GM23338 (cell line): Measurements from ENCODE around the gene MUC5B.
"Not testable (repeated sequence)": the region's sequence is repeated elsewhere in the genome, so short reads cannot be mapped to it uniquely, and the experiment has no call there.

Experiments
- CREB1 ChIP-seq: fragments of 250-450 bp; sonication (Bioruptor Pico); IDR thresholded peaks from 2 replicates; pipeline ENCODE4 v1.5.0; 2020; ENCODE audit warnings: low read depth, mild to moderate bottlenecking, moderate library complexity
- EZH2 ChIP-seq: fragments of 200-600 bp; sonication (generic); IDR thresholded peaks from one replicate; pipeline ENCODE4 v1.8.0; 2017; ENCODE audit warnings: antibody characterized with exemption, mild to moderate bottlenecking, low read depth; ENCODE audit not compliant: unreplicated experiment
- EZH2phosphoT487 ChIP-seq: fragments of 200-600 bp; sonication (generic); IDR thresholded peaks from one replicate; pipeline ENCODE4 v1.8.1; 2018; ENCODE audit warnings: antibody characterized with exemption; ENCODE audit not compliant: unreplicated experiment
- JUNB ChIP-seq: IDR thresholded peaks from one replicate; pipeline ENCODE4 v1.6.1; 2016; ENCODE audit warnings: antibody characterized with exemption; ENCODE audit not compliant: unreplicated experiment
- NANOG ChIP-seq: IDR thresholded peaks from 2 replicates; pipeline ENCODE4 v1.6.1; 2016; ENCODE audit warnings: antibody characterized with exemption, borderline replicate concordance
- POLR2AphosphoS5 ChIP-seq: IDR thresholded peaks from 2 replicates; pipeline ENCODE4 v1.6.1; 2016; ENCODE audit warnings: antibody characterized with exemption, low read depth
- STAT1 ChIP-seq: IDR thresholded peaks from one replicate; pipeline ENCODE4 v1.6.1; 2016; ENCODE audit warnings: antibody characterized with exemption; ENCODE audit not compliant: unreplicated experiment
- ZNF114 ChIP-seq: fragments of 250-450 bp; sonication (Bioruptor Pico); IDR thresholded peaks from 2 replicates; pipeline ENCODE4 v1.5.0; 2020; ENCODE audit warnings: mild to moderate bottlenecking, moderate library complexity
- ZNF331 ChIP-seq: fragments of 250-450 bp; sonication (Bioruptor Pico); IDR thresholded peaks from 2 replicates; pipeline ENCODE4 v1.5.0; 2020; ENCODE audit warnings: low read depth, mild to moderate bottlenecking, moderate library complexity
- TF ChIP-seq, protein P1 (sequence below), 2 experiments: fragments of 200-600 bp in 1 of 2; sonication (generic) in 1 of 2; conservative IDR thresholded peaks; 2 replicates each; pipeline versions ENCODE4 v1.5.1 to v1.6.1; 2016 to 2017; ENCODE audit warnings: antibody characterized with exemption in 2 of 2, low read depth in 2 of 2, mild to moderate bottlenecking in 2 of 2, moderate library complexity in 1 of 2
- TF ChIP-seq, protein P2 (sequence below): IDR thresholded peaks from one replicate; pipeline ENCODE4 v1.6.1; 2018; ENCODE audit warnings: antibody characterized with exemption; ENCODE audit not compliant: unreplicated experiment
- TF ChIP-seq, protein P3 (sequence below): IDR thresholded peaks from 2 replicates; pipeline ENCODE4 v1.6.1; 2016; ENCODE audit warnings: antibody characterized with exemption
- TF ChIP-seq, protein P4 (sequence below): fragments of 250-450 bp; sonication (Bioruptor Pico); IDR thresholded peaks from 2 replicates; pipeline ENCODE4 v1.5.0; 2020; ENCODE audit warnings: mild to moderate bottlenecking, moderate library complexity

DNA sequence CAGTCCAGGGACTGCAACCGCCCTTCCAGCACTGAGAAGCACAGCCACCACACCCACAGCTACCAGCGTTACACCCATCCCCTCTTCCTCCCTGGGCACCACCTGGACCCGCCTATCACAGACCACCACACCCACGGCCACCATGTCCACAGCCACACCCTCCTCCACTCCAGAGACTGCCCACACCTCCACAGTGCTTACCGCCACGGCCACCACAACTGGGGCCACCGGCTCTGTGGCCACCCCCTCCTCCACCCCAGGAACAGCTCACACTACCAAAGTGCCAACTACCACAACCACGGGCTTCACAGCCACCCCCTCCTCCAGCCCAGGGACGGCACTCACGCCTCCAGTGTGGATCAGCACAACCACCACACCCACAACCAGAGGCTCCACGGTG lies 19.9 kb downstream of the MUC5B start:
- TF ChIP-seq, protein P1, sequence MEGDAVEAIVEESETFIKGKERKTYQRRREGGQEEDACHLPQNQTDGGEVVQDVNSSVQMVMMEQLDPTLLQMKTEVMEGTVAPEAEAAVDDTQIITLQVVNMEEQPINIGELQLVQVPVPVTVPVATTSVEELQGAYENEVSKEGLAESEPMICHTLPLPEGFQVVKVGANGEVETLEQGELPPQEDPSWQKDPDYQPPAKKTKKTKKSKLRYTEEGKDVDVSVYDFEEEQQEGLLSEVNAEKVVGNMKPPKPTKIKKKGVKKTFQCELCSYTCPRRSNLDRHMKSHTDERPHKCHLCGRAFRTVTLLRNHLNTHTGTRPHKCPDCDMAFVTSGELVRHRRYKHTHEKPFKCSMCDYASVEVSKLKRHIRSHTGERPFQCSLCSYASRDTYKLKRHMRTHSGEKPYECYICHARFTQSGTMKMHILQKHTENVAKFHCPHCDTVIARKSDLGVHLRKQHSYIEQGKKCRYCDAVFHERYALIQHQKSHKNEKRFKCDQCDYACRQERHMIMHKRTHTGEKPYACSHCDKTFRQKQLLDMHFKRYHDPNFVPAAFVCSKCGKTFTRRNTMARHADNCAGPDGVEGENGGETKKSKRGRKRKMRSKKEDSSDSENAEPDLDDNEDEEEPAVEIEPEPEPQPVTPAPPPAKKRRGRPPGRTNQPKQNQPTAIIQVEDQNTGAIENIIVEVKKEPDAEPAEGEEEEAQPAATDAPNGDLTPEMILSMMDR (conservative IDR thresholded peaks at IDR 0.05; ENCODE audit: low read depth in 2 of 2): not testable (repeated sequence)
- TF ChIP-seq POLR2AphosphoS5; EZH2; EZH2phosphoT487; NANOG; CREB1 (CRISPR knock-in tag); JUNB; ZNF331 (CRISPR knock-in tag); STAT1; ZNF114 (CRISPR knock-in tag): not testable (repeated sequence)
- TF ChIP-seq, protein P2, sequence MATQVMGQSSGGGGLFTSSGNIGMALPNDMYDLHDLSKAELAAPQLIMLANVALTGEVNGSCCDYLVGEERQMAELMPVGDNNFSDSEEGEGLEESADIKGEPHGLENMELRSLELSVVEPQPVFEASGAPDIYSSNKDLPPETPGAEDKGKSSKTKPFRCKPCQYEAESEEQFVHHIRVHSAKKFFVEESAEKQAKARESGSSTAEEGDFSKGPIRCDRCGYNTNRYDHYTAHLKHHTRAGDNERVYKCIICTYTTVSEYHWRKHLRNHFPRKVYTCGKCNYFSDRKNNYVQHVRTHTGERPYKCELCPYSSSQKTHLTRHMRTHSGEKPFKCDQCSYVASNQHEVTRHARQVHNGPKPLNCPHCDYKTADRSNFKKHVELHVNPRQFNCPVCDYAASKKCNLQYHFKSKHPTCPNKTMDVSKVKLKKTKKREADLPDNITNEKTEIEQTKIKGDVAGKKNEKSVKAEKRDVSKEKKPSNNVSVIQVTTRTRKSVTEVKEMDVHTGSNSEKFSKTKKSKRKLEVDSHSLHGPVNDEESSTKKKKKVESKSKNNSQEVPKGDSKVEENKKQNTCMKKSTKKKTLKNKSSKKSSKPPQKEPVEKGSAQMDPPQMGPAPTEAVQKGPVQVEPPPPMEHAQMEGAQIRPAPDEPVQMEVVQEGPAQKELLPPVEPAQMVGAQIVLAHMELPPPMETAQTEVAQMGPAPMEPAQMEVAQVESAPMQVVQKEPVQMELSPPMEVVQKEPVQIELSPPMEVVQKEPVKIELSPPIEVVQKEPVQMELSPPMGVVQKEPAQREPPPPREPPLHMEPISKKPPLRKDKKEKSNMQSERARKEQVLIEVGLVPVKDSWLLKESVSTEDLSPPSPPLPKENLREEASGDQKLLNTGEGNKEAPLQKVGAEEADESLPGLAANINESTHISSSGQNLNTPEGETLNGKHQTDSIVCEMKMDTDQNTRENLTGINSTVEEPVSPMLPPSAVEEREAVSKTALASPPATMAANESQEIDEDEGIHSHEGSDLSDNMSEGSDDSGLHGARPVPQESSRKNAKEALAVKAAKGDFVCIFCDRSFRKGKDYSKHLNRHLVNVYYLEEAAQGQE: not testable (repeated sequence)
- TF ChIP-seq, protein P3, sequence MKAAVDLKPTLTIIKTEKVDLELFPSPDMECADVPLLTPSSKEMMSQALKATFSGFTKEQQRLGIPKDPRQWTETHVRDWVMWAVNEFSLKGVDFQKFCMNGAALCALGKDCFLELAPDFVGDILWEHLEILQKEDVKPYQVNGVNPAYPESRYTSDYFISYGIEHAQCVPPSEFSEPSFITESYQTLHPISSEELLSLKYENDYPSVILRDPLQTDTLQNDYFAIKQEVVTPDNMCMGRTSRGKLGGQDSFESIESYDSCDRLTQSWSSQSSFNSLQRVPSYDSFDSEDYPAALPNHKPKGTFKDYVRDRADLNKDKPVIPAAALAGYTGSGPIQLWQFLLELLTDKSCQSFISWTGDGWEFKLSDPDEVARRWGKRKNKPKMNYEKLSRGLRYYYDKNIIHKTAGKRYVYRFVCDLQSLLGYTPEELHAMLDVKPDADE: not testable (repeated sequence)
- TF ChIP-seq, protein P4, sequence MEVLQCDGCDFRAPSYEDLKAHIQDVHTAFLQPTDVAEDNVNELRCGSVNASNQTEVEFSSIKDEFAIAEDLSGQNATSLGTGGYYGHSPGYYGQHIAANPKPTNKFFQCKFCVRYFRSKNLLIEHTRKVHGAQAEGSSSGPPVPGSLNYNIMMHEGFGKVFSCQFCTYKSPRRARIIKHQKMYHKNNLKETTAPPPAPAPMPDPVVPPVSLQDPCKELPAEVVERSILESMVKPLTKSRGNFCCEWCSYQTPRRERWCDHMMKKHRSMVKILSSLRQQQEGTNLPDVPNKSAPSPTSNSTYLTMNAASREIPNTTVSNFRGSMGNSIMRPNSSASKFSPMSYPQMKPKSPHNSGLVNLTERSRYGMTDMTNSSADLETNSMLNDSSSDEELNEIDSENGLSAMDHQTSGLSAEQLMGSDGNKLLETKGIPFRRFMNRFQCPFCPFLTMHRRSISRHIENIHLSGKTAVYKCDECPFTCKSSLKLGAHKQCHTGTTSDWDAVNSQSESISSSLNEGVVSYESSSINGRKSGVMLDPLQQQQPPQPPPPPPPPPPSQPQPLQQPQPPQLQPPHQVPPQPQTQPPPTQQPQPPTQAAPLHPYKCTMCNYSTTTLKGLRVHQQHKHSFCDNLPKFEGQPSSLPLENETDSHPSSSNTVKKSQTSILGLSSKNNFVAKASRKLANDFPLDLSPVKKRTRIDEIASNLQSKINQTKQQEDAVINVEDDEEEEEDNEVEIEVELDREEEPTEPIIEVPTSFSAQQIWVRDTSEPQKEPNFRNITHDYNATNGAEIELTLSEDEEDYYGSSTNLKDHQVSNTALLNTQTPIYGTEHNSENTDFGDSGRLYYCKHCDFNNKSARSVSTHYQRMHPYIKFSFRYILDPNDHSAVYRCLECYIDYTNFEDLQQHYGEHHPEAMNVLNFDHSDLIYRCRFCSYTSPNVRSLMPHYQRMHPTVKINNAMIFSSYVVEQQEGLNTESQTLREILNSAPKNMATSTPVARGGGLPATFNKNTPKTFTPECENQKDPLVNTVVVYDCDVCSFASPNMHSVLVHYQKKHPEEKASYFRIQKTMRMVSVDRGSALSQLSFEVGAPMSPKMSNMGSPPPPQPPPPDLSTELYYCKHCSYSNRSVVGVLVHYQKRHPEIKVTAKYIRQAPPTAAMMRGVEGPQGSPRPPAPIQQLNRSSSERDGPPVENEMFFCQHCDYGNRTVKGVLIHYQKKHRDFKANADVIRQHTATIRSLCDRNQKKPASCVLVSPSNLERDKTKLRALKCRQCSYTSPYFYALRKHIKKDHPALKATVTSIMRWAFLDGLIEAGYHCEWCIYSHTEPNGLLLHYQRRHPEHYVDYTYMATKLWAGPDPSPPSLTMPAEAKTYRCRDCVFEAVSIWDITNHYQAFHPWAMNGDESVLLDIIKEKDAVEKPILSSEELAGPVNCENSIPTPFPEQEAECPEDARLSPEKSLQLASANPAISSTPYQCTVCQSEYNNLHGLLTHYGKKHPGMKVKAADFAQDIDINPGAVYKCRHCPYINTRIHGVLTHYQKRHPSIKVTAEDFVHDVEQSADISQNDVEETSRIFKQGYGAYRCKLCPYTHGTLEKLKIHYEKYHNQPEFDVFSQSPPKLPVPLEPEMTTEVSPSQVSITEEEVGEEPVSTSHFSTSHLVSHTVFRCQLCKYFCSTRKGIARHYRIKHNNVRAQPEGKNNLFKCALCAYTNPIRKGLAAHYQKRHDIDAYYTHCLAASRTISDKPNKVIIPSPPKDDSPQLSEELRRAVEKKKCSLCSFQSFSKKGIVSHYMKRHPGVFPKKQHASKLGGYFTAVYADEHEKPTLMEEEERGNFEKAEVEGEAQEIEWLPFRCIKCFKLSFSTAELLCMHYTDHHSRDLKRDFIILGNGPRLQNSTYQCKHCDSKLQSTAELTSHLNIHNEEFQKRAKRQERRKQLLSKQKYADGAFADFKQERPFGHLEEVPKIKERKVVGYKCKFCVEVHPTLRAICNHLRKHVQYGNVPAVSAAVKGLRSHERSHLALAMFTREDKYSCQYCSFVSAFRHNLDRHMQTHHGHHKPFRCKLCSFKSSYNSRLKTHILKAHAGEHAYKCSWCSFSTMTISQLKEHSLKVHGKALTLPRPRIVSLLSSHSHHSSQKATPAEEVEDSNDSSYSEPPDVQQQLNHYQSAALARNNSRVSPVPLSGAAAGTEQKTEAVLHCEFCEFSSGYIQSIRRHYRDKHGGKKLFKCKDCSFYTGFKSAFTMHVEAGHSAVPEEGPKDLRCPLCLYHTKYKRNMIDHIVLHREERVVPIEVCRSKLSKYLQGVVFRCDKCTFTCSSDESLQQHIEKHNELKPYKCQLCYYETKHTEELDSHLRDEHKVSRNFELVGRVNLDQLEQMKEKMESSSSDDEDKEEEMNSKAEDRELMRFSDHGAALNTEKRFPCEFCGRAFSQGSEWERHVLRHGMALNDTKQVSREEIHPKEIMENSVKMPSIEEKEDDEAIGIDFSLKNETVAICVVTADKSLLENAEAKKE (CRISPR knock-in tag): not testable (repeated sequence)
